GM12878 (cell line): ENCODE results near the gene SFI1. TPM values are rescaled to one million over a fixed set of nuclear protein-coding genes. Genes with fewer than 3 reads are reported as not detected.

Experiments
- EGR1 ChIP-seq, 2 experiments: IDR thresholded peaks; 1 replicate in 1 of 2; 2 replicates in 1 of 2; pipeline ENCODE4 v1.6.1; 2011 to 2012; ENCODE audit warnings: low read depth in 2 of 2, low read length in 2 of 2, borderline replicate concordance in 1 of 2, mild to moderate bottlenecking in 1 of 2, moderate library complexity in 1 of 2
- EP300 ChIP-seq, 2 experiments: fragments of 150-350 bp in 1 of 2; IDR thresholded peaks; 2 replicates each; pipeline ENCODE4 v1.6.1; 2011 to 2012; ENCODE audit warnings: low read depth in 2 of 2, low read length in 2 of 2, borderline replicate concordance in 1 of 2, improper control_type of control experiment in 1 of 2, inconsistent platforms in 1 of 2; ENCODE audit not compliant: control insufficient read depth in 1 of 2
- FOXK2 ChIP-seq: fragments of 450-650 bp; IDR thresholded peaks from 2 replicates; pipeline ENCODE4 v1.6.1; 2017; ENCODE audit warnings: mild to moderate bottlenecking, moderate library complexity
- GATAD2B ChIP-seq: fragments of 450-650 bp; conservative IDR thresholded peaks from 2 replicates; pipeline ENCODE4 v1.6.1; 2017; ENCODE audit warnings: low read depth, mild to moderate bottlenecking, moderate library complexity
- HDAC6 ChIP-seq: fragments of 200-600 bp; sonication (generic); IDR thresholded peaks from one replicate; pipeline ENCODE4 v1.8.0; 2017; ENCODE audit warnings: antibody characterized with exemption; ENCODE audit not compliant: unreplicated experiment
- LARP7 ChIP-seq: fragments of 450-650 bp; IDR thresholded peaks from 2 replicates; pipeline ENCODE4 v1.6.1; 2017; ENCODE audit warnings: mild to moderate bottlenecking
- NFYB ChIP-seq: IDR thresholded peaks from 2 replicates; pipeline ENCODE4 v1.6.1; 2011; ENCODE audit warnings: low read depth, mild to moderate bottlenecking, low read length, improper control_type of control experiment, moderate library complexity; ENCODE audit not compliant: insufficient read depth
- RAD21 ChIP-seq: IDR thresholded peaks from 2 replicates; pipeline ENCODE4 v1.6.1; 2011; ENCODE audit warnings: mild to moderate bottlenecking, low read depth, low read length, moderate library complexity; ENCODE audit not compliant: insufficient read depth
- RB1 ChIP-seq: fragments of 450-650 bp; formaldehyde crosslinking; IDR thresholded peaks from 2 replicates; pipeline ENCODE4 v1.6.1; 2017; ENCODE audit warnings: mild to moderate bottlenecking, borderline replicate concordance
- SMAD5 ChIP-seq: IDR thresholded peaks from 2 replicates; pipeline ENCODE4 v1.6.1; 2016; ENCODE audit warnings: antibody characterized with exemption, low read depth
- SP1 ChIP-seq: IDR thresholded peaks from one replicate; pipeline ENCODE4 v1.6.1; 2011; ENCODE audit warnings: low read depth, low read length
- SREBF1 ChIP-seq: IDR thresholded peaks from 2 replicates; pipeline ENCODE4 v1.6.1; 2012; ENCODE audit warnings: mild to moderate bottlenecking, low read length
- STAT3 ChIP-seq: IDR thresholded peaks from 2 replicates; pipeline ENCODE4 v1.6.1; 2011; ENCODE audit warnings: low read depth, low read length, improper control_type of control experiment
- ZNF217 ChIP-seq: fragments of 450-650 bp; IDR thresholded peaks from 2 replicates; pipeline ENCODE4 v1.6.1; 2017; ENCODE audit warnings: antibody characterized with exemption, mild to moderate bottlenecking
- ZNF384 ChIP-seq: IDR thresholded peaks from 2 replicates; pipeline ENCODE4 v1.6.1; 2012; ENCODE audit warnings: low read depth, mild to moderate bottlenecking, low read length, improper control_type of control experiment, borderline replicate concordance
- polyA plus RNA-seq, 11 experiments: library from polyadenylated mRNA; depleted of rRNA in 4 of 11; unstranded in 6 of 11; stranded (reverse) in 5 of 11; fragments of >200 nt; fragmentation: Nextera tagmentation in 4 of 11; fragmentation: Illumina TruSeq in 1 of 11; extraction: Ambion mirVana in 4 of 11; extraction: Trizol in 1 of 11; gene quantifications; 1 replicate in 1 of 11; 2 replicates in 10 of 11; pipeline versions ENCODE4 v1.2.1 to v1.2.3, GENCODE V29; 2011 to 2016; ENCODE audit warnings: inconsistent platforms in 2 of 11, missing spikeins in 2 of 11, low read depth in 1 of 11
- total RNA-seq, 4 experiments: library from RNA; depleted of rRNA in 3 of 4; stranded (reverse); fragments of >200 nt in 3 of 4; fragmentation: Illumina TruSeq in 1 of 4; extraction: Trizol in 1 of 4; gene quantifications; 2 replicates each; pipeline versions ENCODE4 v1.2.1 to v1.2.3, GENCODE V29; 2013 to 2021
- TF ChIP-seq, protein P1 (sequence below): fragments of 450-650 bp; IDR thresholded peaks from 2 replicates; pipeline ENCODE4 v1.6.1; 2018; ENCODE audit warnings: borderline replicate concordance, mild to moderate bottlenecking; ENCODE audit not compliant: partially characterized antibody
- TF ChIP-seq, protein P2 (sequence below): fragments of 450-650 bp; conservative IDR thresholded peaks from 2 replicates; pipeline ENCODE4 v1.6.1; 2017; ENCODE audit warnings: mild to moderate bottlenecking, moderate library complexity
- TF ChIP-seq, protein P3 (sequence below): IDR thresholded peaks from 2 replicates; pipeline ENCODE4 v1.6.1; 2012; ENCODE audit warnings: low read depth, low read length, improper control_type of control experiment
- TF ChIP-seq, protein P4 (sequence below): fragments of 450-650 bp; IDR thresholded peaks from 2 replicates; pipeline ENCODE4 v1.6.1; 2017; ENCODE audit warnings: mild to moderate bottlenecking

SFI1 gene
- total and polyA plus RNA-seq, 10 of the 15 experiments (the other 5 are each of a cell fraction or from before 2014, with no cell fraction given) = 6.3 to 70.1 (median 30.4) TPM

DNA sequence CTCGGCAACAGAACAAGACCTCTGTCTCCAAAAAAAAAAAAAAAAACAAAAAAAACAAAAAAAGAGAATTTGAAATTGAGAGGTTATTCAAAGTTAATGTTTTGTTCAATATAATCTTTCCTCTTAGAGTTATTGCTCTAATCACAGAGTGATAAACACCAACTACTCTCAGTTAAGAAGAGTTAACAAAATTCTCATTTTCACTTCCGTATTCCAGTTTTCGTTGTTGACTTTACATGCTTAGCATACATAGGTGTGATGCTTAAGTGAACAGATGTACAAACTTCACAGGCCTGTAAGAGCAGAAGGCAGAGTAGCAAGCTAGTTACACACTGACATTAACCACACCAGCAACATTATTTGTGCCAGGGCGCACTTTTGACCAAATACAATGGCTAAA lies 19.0 kb upstream of the SFI1 start (continued):
- TF ChIP-seq SREBF1 (no peak), FOXK2 (peak; percentile 17; the same call in 1 of the 2 replicates), SP1 (no peak), EGR1 (IDR thresholded peaks at IDR 0.05; ENCODE audit: borderline replicate concordance in 1 of 2, low read depth in 2 of 2, low read length in 2 of 2) (no peak), LARP7 (no peak), STAT3 (no peak), RB1 (no peak), ZNF217 (no peak), SMAD5 (no peak), GATAD2B (no peak), EP300 (IDR thresholded peaks at IDR 0.05; ENCODE audit: borderline replicate concordance in 1 of 2, control insufficient read depth in 1 of 2, low read depth in 2 of 2, low read length in 2 of 2) (peak in 1 of 2 experiments; percentile 33; a peak in 1 of 4 replicates), HDAC6 (no peak), RAD21 (no peak), NFYB (no peak), ZNF384 (peak; percentile 57; the same call in 1 of the 2 replicates)
- TF ChIP-seq, protein P1, sequence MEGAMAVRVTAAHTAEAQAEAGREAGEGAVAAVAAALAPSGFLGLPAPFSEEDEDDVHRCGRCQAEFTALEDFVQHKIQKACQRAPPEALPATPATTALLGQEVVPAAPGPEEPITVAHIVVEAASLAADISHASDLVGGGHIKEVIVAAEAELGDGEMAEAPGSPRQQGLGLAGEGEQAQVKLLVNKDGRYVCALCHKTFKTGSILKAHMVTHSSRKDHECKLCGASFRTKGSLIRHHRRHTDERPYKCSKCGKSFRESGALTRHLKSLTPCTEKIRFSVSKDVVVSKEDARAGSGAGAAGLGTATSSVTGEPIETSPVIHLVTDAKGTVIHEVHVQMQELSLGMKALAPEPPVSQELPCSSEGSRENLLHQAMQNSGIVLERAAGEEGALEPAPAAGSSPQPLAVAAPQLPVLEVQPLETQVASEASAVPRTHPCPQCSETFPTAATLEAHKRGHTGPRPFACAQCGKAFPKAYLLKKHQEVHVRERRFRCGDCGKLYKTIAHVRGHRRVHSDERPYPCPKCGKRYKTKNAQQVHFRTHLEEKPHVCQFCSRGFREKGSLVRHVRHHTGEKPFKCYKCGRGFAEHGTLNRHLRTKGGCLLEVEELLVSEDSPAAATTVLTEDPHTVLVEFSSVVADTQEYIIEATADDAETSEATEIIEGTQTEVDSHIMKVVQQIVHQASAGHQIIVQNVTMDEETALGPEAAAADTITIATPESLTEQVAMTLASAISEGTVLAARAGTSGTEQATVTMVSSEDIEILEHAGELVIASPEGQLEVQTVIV = no peak
- TF ChIP-seq, protein P2, sequence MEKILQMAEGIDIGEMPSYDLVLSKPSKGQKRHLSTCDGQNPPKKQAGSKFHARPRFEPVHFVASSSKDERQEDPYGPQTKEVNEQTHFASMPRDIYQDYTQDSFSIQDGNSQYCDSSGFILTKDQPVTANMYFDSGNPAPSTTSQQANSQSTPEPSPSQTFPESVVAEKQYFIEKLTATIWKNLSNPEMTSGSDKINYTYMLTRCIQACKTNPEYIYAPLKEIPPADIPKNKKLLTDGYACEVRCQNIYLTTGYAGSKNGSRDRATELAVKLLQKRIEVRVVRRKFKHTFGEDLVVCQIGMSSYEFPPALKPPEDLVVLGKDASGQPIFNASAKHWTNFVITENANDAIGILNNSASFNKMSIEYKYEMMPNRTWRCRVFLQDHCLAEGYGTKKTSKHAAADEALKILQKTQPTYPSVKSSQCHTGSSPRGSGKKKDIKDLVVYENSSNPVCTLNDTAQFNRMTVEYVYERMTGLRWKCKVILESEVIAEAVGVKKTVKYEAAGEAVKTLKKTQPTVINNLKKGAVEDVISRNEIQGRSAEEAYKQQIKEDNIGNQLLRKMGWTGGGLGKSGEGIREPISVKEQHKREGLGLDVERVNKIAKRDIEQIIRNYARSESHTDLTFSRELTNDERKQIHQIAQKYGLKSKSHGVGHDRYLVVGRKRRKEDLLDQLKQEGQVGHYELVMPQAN = no peak
- TF ChIP-seq, protein P3, sequence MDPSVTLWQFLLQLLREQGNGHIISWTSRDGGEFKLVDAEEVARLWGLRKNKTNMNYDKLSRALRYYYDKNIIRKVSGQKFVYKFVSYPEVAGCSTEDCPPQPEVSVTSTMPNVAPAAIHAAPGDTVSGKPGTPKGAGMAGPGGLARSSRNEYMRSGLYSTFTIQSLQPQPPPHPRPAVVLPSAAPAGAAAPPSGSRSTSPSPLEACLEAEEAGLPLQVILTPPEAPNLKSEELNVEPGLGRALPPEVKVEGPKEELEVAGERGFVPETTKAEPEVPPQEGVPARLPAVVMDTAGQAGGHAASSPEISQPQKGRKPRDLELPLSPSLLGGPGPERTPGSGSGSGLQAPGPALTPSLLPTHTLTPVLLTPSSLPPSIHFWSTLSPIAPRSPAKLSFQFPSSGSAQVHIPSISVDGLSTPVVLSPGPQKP = no peak
- TF ChIP-seq, protein P4, sequence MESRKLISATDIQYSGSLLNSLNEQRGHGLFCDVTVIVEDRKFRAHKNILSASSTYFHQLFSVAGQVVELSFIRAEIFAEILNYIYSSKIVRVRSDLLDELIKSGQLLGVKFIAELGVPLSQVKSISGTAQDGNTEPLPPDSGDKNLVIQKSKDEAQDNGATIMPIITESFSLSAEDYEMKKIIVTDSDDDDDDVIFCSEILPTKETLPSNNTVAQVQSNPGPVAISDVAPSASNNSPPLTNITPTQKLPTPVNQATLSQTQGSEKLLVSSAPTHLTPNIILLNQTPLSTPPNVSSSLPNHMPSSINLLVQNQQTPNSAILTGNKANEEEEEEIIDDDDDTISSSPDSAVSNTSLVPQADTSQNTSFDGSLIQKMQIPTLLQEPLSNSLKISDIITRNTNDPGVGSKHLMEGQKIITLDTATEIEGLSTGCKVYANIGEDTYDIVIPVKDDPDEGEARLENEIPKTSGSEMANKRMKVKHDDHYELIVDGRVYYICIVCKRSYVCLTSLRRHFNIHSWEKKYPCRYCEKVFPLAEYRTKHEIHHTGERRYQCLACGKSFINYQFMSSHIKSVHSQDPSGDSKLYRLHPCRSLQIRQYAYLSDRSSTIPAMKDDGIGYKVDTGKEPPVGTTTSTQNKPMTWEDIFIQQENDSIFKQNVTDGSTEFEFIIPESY = no peak
